Measurements from ENCODE around the gene TACC2. TPM values are rescaled to one million over a fixed set of nuclear protein-coding genes. Genes with fewer than 3 reads are reported as not detected.

The TACC2 gene
- total and polyA plus RNA-seq, 8 donors = 29.0 to 102 (median 52.9) TPM

DNA sequence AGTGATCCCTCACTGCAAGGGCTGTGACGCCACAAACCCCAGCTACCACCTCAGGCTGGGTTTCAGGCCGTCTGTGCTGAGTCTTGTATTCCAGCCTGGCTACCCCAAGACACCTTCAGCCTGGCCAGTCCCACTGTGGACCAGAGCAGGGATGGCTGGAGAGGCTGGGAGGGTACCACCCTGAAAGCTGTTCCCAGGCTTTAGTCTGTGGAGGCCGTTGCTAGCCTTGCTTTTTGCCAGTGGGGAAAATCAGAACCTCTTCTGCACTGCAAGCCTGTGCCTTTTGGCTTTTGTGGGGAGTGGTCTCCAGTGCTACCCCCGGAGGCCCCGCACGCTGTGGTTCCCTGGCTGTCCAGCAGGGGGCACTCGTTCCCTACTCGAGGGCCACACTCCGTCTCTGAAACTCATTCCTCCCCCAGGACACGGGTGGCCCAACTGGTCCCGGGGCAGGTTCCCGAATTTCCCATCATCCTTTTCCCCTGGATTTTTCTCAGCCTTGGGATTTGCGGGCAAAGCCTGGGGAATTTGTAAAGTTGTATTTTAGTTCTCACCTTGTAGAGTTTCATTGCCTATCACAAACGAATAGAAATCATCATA lies 153.8 kb downstream of the TACC2 start:
- H3K4me1 ChIP-seq = peaks cover 39 to 68% (median 55%) of the 10 kb centered on the region in 4 donors
- intact Hi-C loops (cut with DNase I; ENCODE audit: low total_unique reads) = no loop called here

DNA sequence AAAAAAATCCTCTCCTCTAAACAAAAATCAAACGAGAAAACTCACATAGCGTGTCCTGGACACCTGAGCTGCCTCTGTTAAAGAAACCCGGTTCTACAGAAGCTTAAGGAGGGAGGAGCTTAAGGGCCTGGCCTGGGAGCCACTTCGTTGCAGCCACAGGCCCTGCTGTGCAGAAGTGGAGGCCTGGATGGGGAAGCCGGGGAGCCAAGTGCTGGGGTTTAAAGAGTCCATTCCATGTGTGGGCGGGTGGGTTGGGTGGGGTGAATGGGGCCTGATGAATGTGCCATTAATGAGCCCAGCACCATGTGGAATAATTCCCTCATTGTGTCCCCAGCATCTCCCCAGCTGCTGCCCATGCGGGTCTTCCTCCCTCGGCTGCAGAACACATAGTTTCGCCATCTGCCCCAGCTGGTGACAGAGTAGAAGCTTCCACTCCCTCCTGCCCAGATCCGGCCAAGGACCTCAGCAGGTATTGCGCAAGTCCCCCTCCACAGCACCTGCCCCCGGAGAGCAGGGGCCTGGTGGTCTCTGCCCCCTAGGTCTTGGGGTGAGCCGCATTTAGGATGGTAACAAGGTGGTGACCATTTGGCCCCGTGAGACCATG lies 154.4 kb downstream of the TACC2 start:
- TF ChIP-seq POLR2AphosphoS5 (IDR thresholded peaks at IDR 0.05) (no peak), EP300 (IDR thresholded peaks at IDR 0.05) (no peak)
- Histone ChIP-seq H3K27ac (peak overlapping the region in 3 of 5 donors; percentile 66 to 84 (median 81)), H3K36me3 (peaks cover 0 to 34% (median 28%) of the 10 kb centered on the region in 4 donors), H3K4me1 (peaks cover 41 to 74% (median 56%) of the 10 kb centered on the region in 4 donors), H3K27me3 (no peaks in the 10 kb centered on the region), H3K9me3 (peaks cover 0 to 5% (median 0%) of the 10 kb centered on the region in 4 donors), H3K4me3 (no peak overlapping the region)
- peak in 1 of 2 donors; percentile 63 for DNase-seq
- 65 to 77% (median 67%) methylated on average over 12 to 14 of the region's 14 CpGs for WGBS, 5 donors
- intact Hi-C loops (cut with DNase I; ENCODE audit: low total_unique reads) = no loop called here

More for the DNA sequence above, 153.8 kb downstream of the TACC2 start:
- Histone ChIP-seq H3K27ac (peak overlapping the region in 4 of 5 donors; percentile 66 to 84 (median 74)), H3K36me3 (peaks cover 0 to 39% (median 30%) of the 10 kb centered on the region in 4 donors), H3K9me3 (peaks cover 0 to 5% (median 0%) of the 10 kb centered on the region in 4 donors), H3K27me3 (no peaks in the 10 kb centered on the region), H3K4me3 (no peak overlapping the region)
- WGBS, 5 donors = 18 to 31% (median 21%) methylated on average over 12 to 14 of the region's 14 CpGs
- peak; percentile 43 to 59 for DNase-seq
- TF ChIP-seq, protein P1, sequence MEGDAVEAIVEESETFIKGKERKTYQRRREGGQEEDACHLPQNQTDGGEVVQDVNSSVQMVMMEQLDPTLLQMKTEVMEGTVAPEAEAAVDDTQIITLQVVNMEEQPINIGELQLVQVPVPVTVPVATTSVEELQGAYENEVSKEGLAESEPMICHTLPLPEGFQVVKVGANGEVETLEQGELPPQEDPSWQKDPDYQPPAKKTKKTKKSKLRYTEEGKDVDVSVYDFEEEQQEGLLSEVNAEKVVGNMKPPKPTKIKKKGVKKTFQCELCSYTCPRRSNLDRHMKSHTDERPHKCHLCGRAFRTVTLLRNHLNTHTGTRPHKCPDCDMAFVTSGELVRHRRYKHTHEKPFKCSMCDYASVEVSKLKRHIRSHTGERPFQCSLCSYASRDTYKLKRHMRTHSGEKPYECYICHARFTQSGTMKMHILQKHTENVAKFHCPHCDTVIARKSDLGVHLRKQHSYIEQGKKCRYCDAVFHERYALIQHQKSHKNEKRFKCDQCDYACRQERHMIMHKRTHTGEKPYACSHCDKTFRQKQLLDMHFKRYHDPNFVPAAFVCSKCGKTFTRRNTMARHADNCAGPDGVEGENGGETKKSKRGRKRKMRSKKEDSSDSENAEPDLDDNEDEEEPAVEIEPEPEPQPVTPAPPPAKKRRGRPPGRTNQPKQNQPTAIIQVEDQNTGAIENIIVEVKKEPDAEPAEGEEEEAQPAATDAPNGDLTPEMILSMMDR (IDR thresholded peaks at IDR 0.05) = peak in 6 of 7 experiments; percentile 20 to 93 (median 87)
- no peak for TF ChIP-seq EP300 (IDR thresholded peaks at IDR 0.05)

- DNase-seq = no peak
- no peaks in the 10 kb centered on the region for H3K27me3 ChIP-seq
- H3K27ac ChIP-seq = peak overlapping the region in 1 of 5 donors; percentile 84
- TF ChIP-seq EP300 (IDR thresholded peaks at IDR 0.05) = no peak
- TF ChIP-seq POLR2AphosphoS5 (IDR thresholded peaks at IDR 0.05) = no peak
- TF ChIP-seq, protein P1 (IDR thresholded peaks at IDR 0.05) = no peak
- no peak for TF ChIP-seq POLR2A (IDR thresholded peaks at IDR 0.05)
- peaks cover 49 to 76% (median 60%) of the 10 kb centered on the region in 4 donors for H3K4me1 ChIP-seq
- H3K36me3 ChIP-seq = peaks cover 0 to 39% (median 28%) of the 10 kb centered on the region in 4 donors
- intact Hi-C loops (cut with DNase I; ENCODE audit: low total_unique reads) = no loop called here
- WGBS, 5 donors = 26 to 60% (median 39%) methylated on average over 2 of the region's 2 CpGs
- H3K4me3 ChIP-seq = no peak overlapping the region
- H3K9me3 ChIP-seq = peaks cover 0 to 5% (median 0%) of the 10 kb centered on the region in 4 donors
Observed at GRCh38 chr10:122144199-122144598, 155.2 kb downstream of the TACC2 start.

DNA sequence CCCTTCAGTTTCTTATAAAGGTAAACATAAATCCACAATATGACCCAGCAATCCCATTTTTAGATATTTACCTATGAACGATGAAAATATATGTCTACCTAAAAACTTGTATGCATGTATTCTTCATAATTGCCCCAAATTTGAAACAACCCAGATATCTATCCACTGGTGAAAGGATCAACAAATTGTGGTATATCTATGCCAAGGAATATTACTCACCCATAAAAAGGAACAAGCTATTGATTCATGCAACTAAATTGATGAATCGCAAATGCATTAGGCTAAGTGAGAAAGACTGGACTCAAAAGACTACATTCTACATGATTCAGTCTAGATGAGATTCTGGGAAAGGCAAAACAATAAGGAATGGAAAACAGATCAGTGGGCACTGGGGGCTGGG lies 156.2 kb downstream of the TACC2 start:
- no peak for DNase-seq
- Histone ChIP-seq H3K4me1 (peaks cover 46 to 76% (median 59%) of the 10 kb centered on the region in 4 donors), H3K27me3 (no peaks in the 10 kb centered on the region), H3K4me3 (no peak overlapping the region), H3K36me3 (peaks cover 0 to 39% (median 28%) of the 10 kb centered on the region in 4 donors), H3K9me3 (peaks cover 0 to 5% (median 0%) of the 10 kb centered on the region in 4 donors), H3K27ac (no peak overlapping the region)
- intact Hi-C loops (cut with DNase I; ENCODE audit: low total_unique reads) = no loop called here
- TF ChIP-seq EP300 (IDR thresholded peaks at IDR 0.05) (no peak), POLR2A (IDR thresholded peaks at IDR 0.05) (no peak), POLR2AphosphoS5 (IDR thresholded peaks at IDR 0.05) (no peak)
- TF ChIP-seq, protein P1 (IDR thresholded peaks at IDR 0.05) = no peak
- 76 to 99% (median 97%) methylated on average over 2 of the region's 2 CpGs for WGBS, 5 donors
